Measurements from ENCODE around the gene PLB1.

DNA sequence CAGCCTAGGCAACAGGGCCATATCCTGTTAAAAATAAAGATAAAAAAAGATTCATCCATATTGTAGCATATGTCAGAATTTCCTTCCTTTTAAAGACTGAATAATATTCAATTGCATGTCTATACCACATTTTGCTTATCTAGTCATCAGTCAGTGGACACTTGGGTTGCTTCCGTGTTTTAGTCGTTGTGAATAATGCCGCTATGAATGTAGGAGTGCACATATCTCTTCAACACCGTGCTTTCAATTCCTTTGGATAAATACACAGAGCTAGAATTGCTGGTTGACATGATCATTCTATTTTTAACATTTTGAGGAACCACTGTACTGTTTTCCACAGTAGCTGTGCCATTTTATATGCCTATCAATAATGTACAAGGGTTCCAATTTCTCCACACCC, 14.0 kb upstream of the PLB1 start:
- TF ChIP-seq, protein P1, sequence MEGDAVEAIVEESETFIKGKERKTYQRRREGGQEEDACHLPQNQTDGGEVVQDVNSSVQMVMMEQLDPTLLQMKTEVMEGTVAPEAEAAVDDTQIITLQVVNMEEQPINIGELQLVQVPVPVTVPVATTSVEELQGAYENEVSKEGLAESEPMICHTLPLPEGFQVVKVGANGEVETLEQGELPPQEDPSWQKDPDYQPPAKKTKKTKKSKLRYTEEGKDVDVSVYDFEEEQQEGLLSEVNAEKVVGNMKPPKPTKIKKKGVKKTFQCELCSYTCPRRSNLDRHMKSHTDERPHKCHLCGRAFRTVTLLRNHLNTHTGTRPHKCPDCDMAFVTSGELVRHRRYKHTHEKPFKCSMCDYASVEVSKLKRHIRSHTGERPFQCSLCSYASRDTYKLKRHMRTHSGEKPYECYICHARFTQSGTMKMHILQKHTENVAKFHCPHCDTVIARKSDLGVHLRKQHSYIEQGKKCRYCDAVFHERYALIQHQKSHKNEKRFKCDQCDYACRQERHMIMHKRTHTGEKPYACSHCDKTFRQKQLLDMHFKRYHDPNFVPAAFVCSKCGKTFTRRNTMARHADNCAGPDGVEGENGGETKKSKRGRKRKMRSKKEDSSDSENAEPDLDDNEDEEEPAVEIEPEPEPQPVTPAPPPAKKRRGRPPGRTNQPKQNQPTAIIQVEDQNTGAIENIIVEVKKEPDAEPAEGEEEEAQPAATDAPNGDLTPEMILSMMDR (IDR thresholded peaks at IDR 0.05), result no peak
- no peak for TF ChIP-seq EZH2 (IDR thresholded peaks at IDR 0.05; ENCODE audit: borderline replicate concordance, insufficient read depth, low read depth, low read length, poor library complexity, severe bottlenecking)
